ENCODE data around the gene RBP7.
"Not testable (repeated sequence)": the region's sequence is repeated elsewhere in the genome, so short reads cannot be mapped to it uniquely, and the experiment has no call there.

RBP7 gene

DNA sequence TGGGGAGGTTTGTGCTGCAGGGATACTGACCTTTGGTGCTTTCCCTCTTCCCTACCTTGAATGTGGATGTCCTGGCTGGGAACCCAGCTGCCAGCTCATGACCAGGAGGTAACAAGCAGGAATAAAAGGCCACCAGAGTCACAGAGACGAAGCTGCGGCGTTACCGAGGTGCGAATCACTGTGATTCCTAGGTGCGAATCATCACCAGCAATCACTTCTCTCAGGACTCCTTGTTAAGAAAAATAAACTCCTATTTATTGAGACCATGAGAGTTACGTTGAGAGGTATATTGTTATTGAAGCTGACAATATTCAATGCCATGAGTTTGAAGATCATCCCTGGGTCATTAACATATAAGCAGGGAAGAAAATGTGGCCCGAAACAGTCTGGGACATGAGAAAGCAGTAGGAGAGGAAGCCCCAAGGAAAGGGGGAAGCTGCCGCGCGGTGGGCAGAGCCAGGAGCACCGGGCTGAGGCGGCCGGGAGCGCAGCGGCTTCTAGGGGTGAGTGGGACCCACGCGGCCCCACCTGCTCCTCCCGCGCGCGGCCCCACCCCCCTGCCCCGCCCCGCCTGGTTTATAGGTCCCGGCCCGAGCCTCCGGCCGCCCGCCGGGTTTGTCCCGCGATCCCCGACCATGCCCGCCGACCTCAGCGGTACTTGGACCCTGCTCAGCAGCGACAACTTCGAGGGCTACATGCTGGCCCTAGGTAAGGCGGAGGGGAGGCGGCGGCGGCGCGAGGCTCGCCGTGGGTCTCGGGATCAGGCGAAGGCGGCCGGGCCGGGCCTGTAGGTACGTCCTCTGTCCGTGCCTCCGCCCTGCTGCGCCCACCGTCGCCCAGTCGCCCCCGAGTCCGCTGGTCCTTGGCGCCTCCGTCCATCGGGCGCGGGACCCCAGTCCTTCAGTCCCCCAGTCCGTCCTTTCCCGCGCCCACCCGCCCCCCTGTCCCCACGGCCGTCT, at the start of gene RBP7:
TSS of gene RBP7 (plus strand) at position 605 of the 959 bp plus-strand sequence. CDS start at position 636, 31 bp downstream.
- DNase-seq = peak; percentile 13 to 20

DNA sequence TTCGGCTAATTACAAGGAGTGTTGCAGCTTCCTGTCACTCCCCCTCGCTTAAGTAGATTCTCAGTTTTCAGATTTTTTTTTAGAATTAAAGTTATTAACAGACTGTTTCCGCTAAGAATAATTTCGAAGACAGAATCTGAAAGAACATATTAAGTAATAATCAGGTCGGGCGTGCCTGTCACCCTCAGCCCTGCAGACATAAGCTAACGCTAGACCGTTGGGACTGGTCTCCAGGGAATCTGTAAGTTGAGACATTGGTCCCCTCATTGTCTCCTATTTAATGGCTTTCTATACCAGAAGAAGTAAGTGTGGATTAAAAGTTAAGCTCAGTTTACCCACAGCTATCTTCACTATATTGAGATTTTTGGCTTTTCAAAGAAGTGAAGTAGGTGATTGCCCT, 39.3 kb upstream of the RBP7 start:
- DNase-seq = no peak

DNA sequence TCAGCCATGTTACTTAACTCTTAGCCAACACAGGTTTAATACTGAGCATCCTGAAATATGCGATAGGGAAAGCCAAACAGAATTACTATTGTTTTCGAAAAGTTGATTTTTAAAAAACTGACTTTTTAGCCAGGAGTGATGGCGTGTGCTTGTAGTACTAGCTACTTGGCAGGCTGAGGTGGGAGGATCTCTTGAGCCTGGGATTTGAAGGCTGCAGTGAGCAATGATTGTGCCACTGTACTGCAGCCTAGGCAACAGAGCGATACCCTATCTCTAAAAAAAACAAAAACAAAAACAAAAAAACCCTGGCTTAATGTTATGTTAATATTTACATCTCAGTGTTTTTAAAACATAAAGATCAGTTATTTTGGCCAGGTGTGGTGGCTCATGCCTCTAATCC, 37.0 kb upstream of the RBP7 start:
- no peak for DNase-seq

DNA sequence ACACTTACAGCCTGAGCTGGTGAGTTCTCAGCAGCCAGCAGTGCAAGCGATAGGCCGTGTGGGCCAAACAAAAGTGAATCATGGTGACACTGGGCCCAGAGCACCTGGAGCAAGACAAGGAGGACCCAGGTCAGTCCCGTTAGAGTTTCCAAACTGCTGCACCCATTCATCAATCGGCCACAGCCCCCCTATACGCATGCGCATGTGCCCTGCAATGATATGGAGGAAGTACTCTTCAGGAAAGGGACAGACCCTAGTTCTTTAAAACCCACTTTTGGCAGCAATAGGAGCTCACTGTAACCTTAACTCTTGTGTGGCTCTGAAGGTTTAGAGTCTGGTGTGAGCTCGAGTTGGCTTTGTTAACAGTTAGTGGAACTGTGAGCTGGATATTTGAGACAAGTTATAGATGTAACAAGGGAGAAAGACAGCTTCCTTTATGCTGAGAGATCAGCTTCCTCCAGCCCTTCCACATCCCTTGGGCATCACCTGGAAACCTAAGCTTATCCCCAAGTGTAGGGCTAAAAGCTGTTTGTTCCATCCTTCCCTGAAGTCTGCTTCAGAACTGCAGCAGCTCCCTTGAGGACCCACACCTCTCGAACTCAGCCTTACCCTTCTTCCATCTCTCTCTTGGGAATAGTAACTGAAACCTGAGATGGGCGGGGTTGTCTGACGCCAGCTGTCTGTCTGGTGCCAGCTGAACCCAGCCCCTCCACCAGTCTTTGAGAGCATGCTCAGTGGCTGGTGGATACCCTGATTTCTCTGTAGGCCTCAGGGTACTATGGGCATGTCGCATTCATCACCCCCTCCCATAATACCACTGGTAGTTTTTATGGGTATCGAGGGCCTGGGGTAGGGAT, 36.1 kb upstream of the RBP7 start:
- no peak for DNase-seq

DNA sequence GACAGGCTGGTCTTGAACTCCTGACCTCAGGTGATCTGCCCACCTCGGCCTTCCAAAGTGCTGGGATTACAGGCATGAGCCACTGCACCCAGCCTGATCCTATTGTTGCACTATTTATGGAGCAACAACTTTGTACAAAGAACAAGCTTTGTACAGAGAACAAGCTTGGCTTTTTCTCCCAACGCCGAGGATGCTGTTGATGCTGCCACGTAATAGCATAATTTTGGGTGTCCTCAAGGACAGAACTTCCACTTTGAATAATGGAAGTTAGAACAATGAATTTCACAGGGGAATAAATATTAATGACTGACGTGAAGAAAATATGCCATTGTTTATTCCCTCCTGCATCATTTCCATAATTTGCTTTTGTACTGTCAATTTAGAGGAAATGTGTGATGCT, 12.8 kb upstream of the RBP7 start:
- DNase-seq = no peak

DNA sequence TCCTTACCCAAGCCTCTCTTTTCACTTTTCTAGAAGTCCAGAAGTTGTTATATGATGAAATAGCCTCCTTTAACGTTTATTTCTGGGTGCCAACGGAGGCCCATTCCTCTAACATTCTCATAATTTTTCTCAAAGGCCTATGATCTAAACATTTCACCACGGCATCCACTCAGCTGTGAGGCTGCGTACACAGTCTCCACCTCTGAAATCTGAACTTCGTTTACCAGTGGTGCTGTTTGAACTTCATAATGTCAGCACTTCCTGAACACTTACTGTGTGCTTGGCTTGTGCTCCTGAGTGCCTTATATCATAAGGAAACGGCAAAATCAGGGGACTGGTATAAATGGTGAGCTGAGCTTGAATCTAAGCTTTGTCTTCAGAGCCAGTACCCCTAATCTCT, 12.0 kb upstream of the RBP7 start:
- DNase-seq = no peak

DNA sequence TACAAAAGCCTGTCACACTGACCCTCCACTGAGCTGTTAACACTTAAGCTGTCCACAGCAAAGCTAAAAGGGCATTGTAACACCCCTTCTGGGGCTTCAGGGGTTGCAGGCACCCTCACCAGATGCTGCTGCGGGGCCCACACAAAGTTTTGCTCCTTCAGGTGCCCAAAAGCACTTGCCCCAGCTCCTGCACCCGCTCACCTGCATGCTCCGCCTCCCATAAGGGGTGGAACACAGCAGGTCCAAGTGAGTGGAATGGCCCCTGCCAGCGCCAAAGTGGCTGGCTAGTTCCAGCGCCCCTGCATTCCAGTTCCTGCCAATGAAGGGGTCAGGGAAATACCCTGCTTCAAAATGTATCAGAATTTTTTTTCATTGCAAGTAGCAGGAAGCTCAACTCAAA, 7.3 kb upstream of the RBP7 start:
- no peak for DNase-seq

DNA sequence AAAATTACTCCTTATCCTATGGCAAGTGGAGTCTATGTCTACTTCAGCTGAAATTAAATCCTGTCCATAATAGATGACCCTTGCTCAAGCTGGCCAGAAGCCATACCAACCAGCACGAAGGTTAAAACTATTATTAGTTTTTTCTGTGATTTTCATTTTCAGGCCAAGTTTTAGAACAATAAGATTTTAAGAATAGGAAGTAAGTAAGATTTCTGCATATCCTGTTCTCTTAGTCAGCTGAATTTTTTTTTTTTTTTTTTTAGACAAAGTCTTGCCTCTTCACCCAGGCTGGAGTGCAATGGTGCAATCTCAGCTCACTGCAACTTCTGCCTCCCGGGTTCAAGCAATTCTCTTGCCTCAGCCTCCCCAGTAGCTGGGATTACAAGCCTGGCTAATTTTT, 6.1 kb upstream of the RBP7 start:
- no peak for DNase-seq

DNA sequence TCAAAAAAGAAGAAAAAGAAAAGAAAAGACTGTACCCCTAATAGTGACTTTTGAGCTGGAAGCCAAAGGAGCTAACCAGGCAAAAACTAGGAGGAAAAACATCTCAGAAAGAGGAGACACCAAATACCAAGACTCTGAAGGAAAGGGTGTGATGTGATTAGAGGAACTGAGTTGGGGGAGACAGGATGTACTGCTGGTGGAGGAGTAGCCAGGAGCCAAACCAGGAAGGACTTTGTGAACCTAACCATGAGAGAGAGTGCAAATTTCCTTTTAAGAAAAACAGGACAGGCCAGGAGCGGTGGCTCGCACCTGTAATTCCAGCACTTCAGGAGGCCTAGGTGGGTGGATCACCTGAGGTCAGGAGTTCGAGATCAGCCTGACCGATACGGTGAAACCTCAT, 4.1 kb upstream of the RBP7 start:
- no peak for DNase-seq

DNA sequence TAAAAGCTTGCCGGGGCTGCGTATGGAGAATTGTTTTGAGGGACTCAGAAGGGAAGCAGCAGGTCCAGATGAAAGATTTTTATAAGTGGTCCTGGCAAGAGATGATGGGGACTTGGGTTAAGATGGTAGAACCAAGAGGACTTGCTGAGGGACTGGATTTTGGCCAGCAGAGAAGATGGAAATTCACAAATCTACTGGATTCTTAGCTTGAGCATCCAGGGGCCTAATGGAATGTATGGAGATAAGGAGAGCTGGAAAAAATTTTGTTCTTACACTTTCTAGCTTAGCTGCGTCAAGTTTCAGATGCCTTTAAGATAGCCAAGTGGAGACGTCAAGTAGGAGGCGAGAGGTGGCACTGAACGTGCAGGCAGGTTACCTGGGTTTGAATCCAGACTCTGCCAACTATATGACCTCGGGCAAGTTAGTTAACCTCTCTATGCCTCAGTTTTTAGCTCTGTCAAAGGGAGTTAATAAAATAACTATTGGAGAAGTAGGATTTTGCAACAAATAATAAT, 3.4 kb upstream of the RBP7 start:
- no peak for DNase-seq

DNA sequence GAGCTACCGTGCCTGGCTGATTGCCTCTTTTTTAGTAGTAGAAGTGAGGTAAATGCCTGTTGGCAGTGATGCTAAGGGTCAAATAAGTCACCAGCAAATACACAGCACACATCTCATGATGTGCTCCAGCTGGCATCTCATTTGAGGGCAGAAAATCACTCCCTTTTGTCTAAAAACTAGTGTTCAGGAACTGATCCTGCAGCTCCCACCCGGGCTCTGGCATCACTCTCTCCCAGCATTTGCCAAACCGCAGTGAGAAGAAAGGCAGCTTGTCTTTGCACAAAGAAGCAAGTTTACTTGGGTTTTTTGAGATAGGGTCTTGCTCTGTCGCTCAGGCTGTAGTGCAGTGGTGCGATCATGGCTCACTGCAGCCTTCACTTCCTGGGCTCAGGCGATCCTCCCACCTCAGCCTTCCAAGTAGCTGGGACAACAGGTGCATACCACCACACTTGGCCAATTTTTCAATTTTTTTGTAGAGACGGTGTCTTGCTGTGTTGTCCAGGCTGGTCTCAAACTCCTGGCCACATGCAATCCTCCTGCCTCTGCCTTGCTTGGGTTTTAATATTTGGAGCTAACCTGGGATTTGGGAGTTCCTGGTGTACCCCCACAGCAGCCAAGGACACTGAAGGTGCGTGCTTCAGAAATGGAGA, 4.1 kb downstream of the RBP7 start:
- DNase-seq = no peak

DNA sequence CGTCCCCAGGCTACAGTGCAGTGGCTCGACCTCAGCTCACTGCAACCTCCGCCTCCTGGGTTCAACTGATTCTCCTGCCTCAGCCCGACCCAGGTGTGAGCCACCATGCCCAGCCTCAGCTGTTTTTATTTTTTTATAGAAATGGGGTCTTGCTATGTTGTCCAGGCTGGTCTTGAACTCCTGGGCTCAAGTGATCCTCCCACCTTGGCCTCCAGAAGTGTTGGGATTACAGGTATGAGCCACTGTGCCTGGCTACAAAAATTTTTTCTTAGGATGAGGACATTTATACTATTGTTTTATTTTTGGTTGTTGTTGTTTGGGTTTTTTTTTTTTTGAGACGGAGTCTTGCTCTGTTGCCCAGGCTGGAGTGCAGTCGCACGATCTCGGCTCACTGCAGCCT, 8.2 kb downstream of the RBP7 start:
- not testable (repeated sequence) for DNase-seq

DNA sequence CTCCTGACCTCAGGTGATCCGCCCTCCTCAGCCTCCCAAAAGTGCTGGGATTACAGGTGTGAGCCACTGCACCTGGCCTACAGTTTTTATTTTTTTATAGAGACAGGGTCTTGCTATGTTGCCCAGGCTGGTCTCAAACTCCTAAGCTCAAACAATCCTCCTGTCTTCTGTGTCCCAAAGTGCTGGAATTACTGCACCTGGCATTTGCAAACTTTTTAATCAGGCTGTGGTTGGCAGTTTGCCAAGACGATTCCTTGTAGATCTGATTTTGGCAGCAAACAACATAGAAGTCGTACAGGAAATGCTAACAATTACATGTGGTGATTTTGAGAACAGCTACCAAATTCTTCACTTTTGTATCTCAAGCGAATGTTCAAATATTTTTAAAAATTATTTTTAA, 10.1 kb downstream of the RBP7 start:
- DNase-seq = no peak

DNA sequence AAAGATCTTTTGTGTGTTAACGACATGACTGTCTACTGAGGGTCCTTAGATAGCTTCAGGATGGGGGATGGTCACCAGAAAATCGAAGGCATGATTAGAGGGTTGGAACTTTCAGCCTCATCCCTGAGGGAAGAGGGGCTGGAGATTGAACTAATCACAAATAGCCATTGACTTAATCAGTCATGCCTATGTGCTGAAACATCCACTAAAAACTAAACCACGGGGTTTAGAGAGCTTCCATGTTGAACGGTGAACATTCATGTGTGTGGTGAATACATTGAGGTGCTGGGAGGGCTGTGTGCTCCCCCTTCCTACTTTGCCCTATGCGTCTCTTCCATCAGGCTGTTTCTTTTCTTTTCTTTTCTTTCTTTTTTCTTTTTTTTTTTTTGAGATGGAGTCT, 17.0 kb downstream of the RBP7 start:
- no peak for DNase-seq

DNA sequence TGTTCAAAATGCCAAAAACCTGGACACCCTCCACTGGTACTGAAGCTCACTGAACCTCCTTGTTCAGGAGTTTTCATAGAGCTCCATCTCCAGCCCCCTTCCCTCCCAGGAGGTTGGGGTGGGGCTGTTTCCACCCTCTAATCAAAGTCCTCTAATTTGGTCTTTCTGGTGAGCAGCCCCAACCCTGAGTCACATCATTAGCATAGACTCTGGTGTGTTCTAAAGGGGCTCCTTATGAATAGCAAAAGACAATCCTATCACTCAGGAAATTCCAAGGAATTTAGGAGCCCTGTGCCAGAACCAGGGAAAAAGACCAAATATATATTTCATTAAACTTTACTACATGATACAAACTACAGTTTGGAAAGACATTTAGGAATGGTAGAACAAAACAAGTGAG, 22.5 kb downstream of the RBP7 start:
- DNase-seq = no peak

DNA sequence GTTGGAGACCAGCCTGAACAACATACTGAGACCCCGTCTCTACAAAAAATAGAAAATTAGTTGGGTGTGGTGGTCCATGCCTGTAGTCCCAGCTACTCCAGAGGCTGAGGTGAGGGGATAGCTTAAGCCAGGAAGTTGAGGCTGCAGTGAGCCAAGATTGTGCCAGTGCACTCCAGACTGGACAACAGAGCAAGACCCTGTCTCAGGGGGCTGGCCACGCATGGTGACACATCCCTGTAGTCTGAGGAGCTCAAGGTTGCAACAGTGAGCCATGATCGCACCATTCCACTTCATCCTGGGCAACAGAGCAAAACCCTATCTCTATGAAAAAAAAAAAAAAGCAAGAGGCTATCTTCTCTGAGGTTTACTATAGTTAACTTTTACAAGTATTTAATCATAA, 23.1 kb downstream of the RBP7 start:
- DNase-seq = no peak

DNA sequence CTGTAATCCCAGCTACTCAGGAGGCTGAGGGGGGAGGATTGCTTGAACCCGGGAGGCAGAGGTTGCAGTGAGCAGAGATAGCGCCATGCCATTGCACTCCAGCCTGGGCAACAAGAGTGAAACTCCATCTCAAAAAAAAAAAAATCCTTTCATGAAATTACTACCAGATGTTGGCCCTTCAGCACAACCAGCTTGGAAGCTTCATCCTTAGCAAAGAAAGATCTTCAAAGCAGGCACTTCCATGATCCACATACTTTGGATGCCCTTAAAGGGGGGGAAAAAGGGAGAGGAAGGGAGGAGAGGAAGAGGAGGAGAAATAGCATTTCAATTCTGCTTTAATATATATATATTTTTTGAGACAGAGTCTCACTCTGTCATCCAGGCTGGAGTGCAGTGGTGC, 23.6 kb downstream of the RBP7 start:
- DNase-seq = not testable (repeated sequence)

DNA sequence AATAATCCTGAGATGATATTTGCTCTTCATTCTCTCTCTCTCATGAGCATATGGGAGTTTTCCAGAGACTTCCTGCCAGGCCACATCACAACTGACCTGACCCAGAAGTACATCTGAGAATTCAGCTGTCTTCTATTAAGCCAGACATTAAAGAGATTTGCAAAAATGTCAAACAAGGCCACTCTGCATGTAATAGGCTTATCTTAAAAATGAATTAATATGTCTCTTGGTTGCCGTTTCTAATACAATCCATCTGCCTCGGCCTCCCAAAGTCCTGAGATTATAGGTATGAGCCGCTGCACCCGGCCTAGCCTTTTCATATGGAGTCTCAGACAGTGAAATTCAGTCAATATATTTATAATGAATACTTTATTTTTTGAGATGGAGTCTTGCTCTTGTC, 25.0 kb downstream of the RBP7 start:
- not testable (repeated sequence) for DNase-seq

DNA sequence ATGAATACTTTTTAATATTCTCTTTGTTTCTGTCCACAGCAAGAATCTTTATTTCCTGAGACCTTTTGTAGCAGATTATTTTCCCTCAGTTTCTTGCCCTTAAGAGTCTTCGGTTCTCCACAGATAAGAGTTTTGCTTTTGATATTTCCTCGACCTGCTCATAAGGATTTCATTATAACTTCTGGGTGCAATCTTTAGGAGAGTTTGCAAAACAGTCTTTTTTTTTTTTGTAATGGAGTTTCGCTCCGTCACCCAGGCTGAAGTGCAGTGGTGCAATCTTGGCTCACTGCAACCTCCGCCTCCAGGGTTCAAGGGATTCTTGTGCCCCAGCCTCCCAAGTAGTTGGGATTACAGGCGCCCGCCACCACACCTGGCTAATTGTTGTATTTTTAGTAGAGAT, 25.6 kb downstream of the RBP7 start:
- no peak for DNase-seq

DNA sequence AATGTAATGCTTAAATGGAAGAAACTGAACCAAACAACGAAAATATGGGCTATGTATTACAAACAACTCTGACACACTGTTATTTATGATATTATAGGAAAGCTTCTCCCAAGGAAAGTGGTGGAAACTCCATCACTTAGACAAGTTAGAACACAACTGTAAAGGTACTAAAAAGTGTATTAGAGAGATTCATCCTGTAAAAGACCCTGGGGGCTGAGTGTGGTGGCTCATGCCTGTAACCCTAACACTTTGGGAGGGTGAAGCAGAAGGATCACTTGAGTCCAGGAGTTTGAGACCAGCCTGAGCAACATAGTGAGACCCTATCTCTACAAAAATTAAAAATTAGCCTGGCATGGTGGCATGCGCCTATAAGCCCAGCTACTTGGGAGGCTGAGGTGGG, 28.3 kb downstream of the RBP7 start:
- DNase-seq = no peak

DNA sequence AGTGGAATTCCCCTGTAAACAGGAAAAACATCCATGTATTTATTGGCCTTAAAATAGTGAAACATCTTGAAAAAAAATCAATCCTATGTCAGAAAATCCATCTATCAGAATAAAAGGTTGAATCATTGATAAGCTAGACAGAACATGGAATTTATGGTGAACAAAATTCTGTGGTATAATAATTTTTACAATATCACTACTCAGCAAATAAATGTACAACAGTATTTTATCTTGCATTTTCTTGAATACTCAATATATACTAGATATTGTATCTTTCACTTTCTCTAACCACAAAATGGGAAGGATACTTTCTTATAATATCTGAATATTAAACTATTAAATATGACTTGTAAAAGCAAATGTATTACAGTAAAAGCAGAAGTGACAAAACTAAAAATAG, 30.0 kb downstream of the RBP7 start:
- no peak for DNase-seq

DNA sequence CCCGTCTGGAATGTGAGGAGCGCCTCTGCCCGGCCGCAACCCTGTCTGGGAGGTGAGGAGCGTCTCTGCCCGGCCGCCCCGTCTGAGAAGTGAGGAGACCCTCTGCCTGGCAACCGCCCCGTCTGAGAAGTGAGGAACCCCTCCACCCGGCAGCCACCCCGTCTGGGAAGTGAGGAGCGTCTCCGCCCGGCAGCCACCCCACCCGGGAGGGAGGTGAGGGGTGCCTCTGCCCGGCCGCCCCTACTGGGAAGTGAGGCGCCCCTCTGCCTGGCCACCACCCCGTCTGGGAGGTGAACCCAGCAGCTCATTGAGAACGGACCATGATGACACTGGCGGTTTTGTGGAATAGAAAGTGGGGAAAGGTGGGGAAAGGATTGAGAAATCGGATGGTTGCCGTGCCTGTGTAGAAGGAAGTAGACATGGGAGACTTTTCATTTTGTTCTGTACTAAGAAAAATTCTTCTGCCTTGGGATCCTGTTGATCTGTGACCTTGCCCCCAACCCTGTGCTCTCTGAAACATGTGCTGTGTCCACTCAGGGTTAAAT, 32.0 kb downstream of the RBP7 start:
- not testable (repeated sequence) for DNase-seq

DNA sequence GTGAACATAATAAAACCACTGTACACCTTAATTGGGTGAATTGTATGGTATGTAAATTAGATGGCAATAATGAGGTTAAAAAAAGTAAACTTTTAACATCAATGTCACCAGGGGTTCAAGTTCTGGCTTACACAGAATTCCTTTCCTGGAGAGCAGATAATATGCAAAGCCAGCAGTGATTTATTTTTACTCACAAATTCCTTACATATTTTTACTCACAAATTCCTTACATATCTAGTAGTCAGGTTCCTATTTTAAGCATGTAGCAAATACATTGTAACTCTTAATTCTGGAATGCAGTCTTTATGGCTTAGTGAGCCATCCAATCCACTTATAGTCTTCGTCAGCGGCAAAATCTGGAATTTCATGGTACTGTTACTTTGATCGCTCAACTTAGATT, 34.4 kb downstream of the RBP7 start:
- DNase-seq = no peak

All from stimulated activated CD4-positive, alpha-beta T cell treated with anti-CD3 and anti-CD28 coated beads, Interleukin-2, amount 100 ng/mL, for 24 hours (primary cell).